Measurements from ENCODE around the gene FAM228A.
"Not testable (repeated sequence)": the region's sequence is repeated elsewhere in the genome, so short reads cannot be mapped to it uniquely, and the experiment has no call there.

The FAM228A gene

DNA sequence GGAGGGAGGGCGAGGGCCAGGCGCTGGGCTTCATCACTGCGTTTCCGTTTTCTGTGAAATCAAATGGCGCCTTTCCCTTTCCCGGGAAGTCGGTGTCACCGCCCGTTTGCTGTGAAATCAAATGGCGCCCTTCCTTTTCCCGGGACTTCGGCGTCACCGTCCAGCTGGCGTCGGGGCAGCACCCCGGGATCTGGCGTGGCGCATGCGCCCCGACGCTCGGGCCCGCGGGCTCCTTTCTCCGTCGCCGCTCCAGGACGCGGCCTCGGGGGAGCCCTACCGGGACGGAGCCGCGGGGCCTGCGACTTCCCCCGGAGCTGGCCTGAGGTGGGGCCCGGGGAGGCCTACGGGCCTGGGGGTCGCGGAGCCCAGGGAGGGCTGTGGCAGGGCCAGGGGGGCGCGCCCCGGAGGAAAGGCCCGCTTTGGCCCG, at the start of gene FAM228A:
FAM228A (plus strand) TSS at position 203 of the 427 bp plus-strand sequence. CDS start 428 bp downstream, outside the sequence.
- no peaks in the 10 kb centered on the region for H3F3A ChIP-seq (ENCODE audit: insufficient read depth)
- H3K27me3 ChIP-seq (ENCODE audit: low read length) = no peaks in the 10 kb centered on the region
- TF ChIP-seq EZH2phosphoT487 (conservative IDR thresholded peaks at IDR 0.05; ENCODE audit: low read length) = no peak
- no peak for TF ChIP-seq CTCF (IDR thresholded peaks at IDR 0.05; ENCODE audit: insufficient read depth, low read length, poor library complexity, severe bottlenecking)
- no peak within 1 kb of the TSS for H3K9ac ChIP-seq (ENCODE audit: low read length)
- no peak within 1 kb of the TSS for H3K4me3 ChIP-seq (ENCODE audit: insufficient read depth, low read length, poor library complexity, severe bottlenecking)
- H4K20me1 ChIP-seq (ENCODE audit: low read depth, low read length) = no peaks in the 10 kb centered on the region
- no peak within 1 kb of the TSS for H3K4me2 ChIP-seq (ENCODE audit: low read depth, low read length, poor library complexity, severe bottlenecking)
- H2AFZ ChIP-seq (ENCODE audit: low read depth, low read length, severe bottlenecking) = no peak within 1 kb of the TSS
- no peaks in the 10 kb centered on the region for H3K9me2 ChIP-seq (replicated peaks; ENCODE audit: insufficient read depth, low read length)
- no peaks in the 10 kb centered on the region for H3K9me3 ChIP-seq (ENCODE audit: insufficient read depth, low read length)
- no peaks in the 10 kb centered on the region for H3K36me3 ChIP-seq (ENCODE audit: low read length)
- H3K79me2 ChIP-seq (ENCODE audit: insufficient read depth, low read length) = no peaks in the 10 kb centered on the region
- no peak within 1 kb of the TSS for H3K27ac ChIP-seq (ENCODE audit: low read depth, low read length)

GRCh38 chr2:24125956-24126355, 48.9 kb upstream of the FAM228A start:
- H3K9me2 ChIP-seq (replicated peaks; ENCODE audit: insufficient read depth, low read length) = no peaks in the 10 kb centered on the region
- H3K79me2 ChIP-seq (ENCODE audit: insufficient read depth, low read length) = peaks cover 9% of the 10 kb centered on the region
- H3K9me3 ChIP-seq (ENCODE audit: insufficient read depth, low read length) = no peaks in the 10 kb centered on the region
- no peak overlapping the region for H3K9ac ChIP-seq (ENCODE audit: low read length)
- peaks cover 16% of the 10 kb centered on the region for H3F3A ChIP-seq (ENCODE audit: insufficient read depth)
- no peaks in the 10 kb centered on the region for H3K27me3 ChIP-seq (ENCODE audit: low read length)
- H3K4me3 ChIP-seq (ENCODE audit: insufficient read depth, low read length, poor library complexity, severe bottlenecking) = no peak overlapping the region
- no peak overlapping the region for H3K4me2 ChIP-seq (ENCODE audit: low read depth, low read length, poor library complexity, severe bottlenecking)
- no peak overlapping the region for H2AFZ ChIP-seq (ENCODE audit: low read depth, low read length, severe bottlenecking)
- TF ChIP-seq EZH2phosphoT487 (conservative IDR thresholded peaks at IDR 0.05; ENCODE audit: low read length) = no peak
- H3K27ac ChIP-seq (ENCODE audit: low read depth, low read length) = no peak overlapping the region
- no peaks in the 10 kb centered on the region for H3K36me3 ChIP-seq (ENCODE audit: low read length)
- no peaks in the 10 kb centered on the region for H4K20me1 ChIP-seq (ENCODE audit: low read depth, low read length)

DNA sequence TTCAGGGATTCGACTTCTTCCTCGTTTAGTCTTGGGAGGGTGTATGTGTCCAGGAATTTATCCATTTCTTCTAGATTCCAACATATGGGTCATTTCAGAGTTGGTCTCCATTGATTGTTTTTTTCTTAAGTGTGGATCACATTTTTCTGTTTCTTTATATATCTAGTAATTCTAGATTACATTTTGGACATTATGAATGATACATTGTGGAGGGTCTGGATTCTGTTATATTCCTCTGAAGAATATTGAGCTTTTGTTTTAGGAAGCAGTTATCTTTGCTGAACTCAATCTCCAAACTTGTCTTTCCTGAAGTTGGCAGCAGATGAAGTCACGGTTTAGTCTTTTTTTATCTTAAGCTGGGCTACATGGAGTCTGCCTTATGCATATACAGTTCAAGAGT, 42.3 kb upstream of the FAM228A start:
- Histone ChIP-seq H3K9me3 (ENCODE audit: insufficient read depth, low read length) (peaks cover 3% of the 10 kb centered on the region; the same call in 1 of the 2 replicates), H4K20me1 (ENCODE audit: low read depth, low read length) (no peaks in the 10 kb centered on the region), H3K4me3 (ENCODE audit: insufficient read depth, low read length, poor library complexity, severe bottlenecking) (no peak overlapping the region), H3K9ac (ENCODE audit: low read length) (no peak overlapping the region), H3K27me3 (ENCODE audit: low read length) (no peaks in the 10 kb centered on the region), H3K9me2 (replicated peaks; ENCODE audit: insufficient read depth, low read length) (no peaks in the 10 kb centered on the region), H3K36me3 (ENCODE audit: low read length) (no peaks in the 10 kb centered on the region), H3K27ac (ENCODE audit: low read depth, low read length) (no peak overlapping the region), H3F3A (ENCODE audit: insufficient read depth) (no peaks in the 10 kb centered on the region), H3K4me2 (ENCODE audit: low read depth, low read length, poor library complexity, severe bottlenecking) (no peak overlapping the region), H3K79me2 (ENCODE audit: insufficient read depth, low read length) (no peaks in the 10 kb centered on the region), H2AFZ (ENCODE audit: low read depth, low read length, severe bottlenecking) (no peak overlapping the region)
- TF ChIP-seq EZH2phosphoT487 (conservative IDR thresholded peaks at IDR 0.05; ENCODE audit: low read length) (no peak), CTCF (IDR thresholded peaks at IDR 0.05; ENCODE audit: insufficient read depth, low read length, poor library complexity, severe bottlenecking) (no peak)

DNA sequence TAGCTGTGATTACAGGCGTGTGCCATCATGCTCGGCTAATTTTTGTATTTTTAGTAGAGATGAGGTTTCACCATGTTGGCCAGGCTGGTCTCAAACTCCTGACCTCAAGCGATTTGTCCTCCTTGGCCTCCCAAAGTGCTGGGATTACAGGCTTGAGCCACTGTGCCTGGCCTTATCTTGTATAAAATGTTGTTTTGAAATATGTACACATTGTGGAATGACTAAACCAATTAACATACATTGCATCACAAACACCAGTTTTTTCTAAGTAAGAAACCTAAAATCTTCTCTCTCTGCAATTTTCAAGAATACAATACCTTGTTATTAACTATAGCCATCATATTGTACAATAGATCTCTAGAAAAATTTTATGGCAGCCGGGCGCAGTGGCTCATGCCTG, 34.5 kb upstream of the FAM228A start:
- H3K36me3 ChIP-seq (ENCODE audit: low read length); H4K20me1 ChIP-seq (ENCODE audit: low read depth, low read length); H3K9me3 ChIP-seq (ENCODE audit: insufficient read depth, low read length); H3K27ac ChIP-seq (ENCODE audit: low read depth, low read length); H2AFZ ChIP-seq (ENCODE audit: low read depth, low read length, severe bottlenecking); H3K9ac ChIP-seq (ENCODE audit: low read length); H3K4me3 ChIP-seq (ENCODE audit: insufficient read depth, low read length, poor library complexity, severe bottlenecking); H3K4me2 ChIP-seq (ENCODE audit: low read depth, low read length, poor library complexity, severe bottlenecking); H3K9me2 ChIP-seq (replicated peaks; ENCODE audit: insufficient read depth, low read length); H3K27me3 ChIP-seq (ENCODE audit: low read length); H3K79me2 ChIP-seq (ENCODE audit: insufficient read depth, low read length); H3F3A ChIP-seq (ENCODE audit: insufficient read depth): not testable (repeated sequence)

Measured in SU-DHL-6 (cell line).